ENCODE data around the gene E2F3. TPM values are rescaled to one million over a fixed set of nuclear protein-coding genes. Genes with fewer than 3 reads are reported as not detected.

E2F3 gene
- total RNA-seq, 1 experiment from 2014 or later: 19.2 TPM

GRCh38 chr6:20411953-20412681 is 10.4 kb downstream of the E2F3 start:
- no peaks in the 10 kb centered on the region for H3K4me1 ChIP-seq
- peaks cover 9% of the 10 kb centered on the region for H3K36me3 ChIP-seq
- no peaks in the 10 kb centered on the region for H3K9me3 ChIP-seq (replicated peaks)
- no peak overlapping the region for H3K27ac ChIP-seq
- no peaks in the 10 kb centered on the region for H3K27me3 ChIP-seq
- DNase-seq: no peak
- H3K4me3 ChIP-seq: no peak overlapping the region

- DNase-seq: no peak
- no peak overlapping the region for H3K27ac ChIP-seq
- H3K4me3 ChIP-seq: no peak overlapping the region
- no peaks in the 10 kb centered on the region for H3K27me3 ChIP-seq
- H3K4me1 ChIP-seq: no peaks in the 10 kb centered on the region
- H3K36me3 ChIP-seq: peaks cover 6% of the 10 kb centered on the region
- H3K9me3 ChIP-seq (replicated peaks): no peaks in the 10 kb centered on the region
Measured at GRCh38 chr6:20412682-20413073, 11.0 kb downstream of the E2F3 start.

GRCh38 chr6:20413826-20414225 is 12.1 kb downstream of the E2F3 start:
- no peak overlapping the region for H3K4me3 ChIP-seq
- H3K9me3 ChIP-seq (replicated peaks): no peaks in the 10 kb centered on the region
- H3K36me3 ChIP-seq: no peaks in the 10 kb centered on the region
- no peak for DNase-seq
- H3K4me1 ChIP-seq: no peaks in the 10 kb centered on the region
- no peak overlapping the region for H3K27ac ChIP-seq
- H3K27me3 ChIP-seq: no peaks in the 10 kb centered on the region

- H3K9me3 ChIP-seq (replicated peaks): no peaks in the 10 kb centered on the region
- H3K27ac ChIP-seq: no peak overlapping the region
- H3K36me3 ChIP-seq: no peaks in the 10 kb centered on the region
- no peak overlapping the region for H3K4me3 ChIP-seq
- H3K27me3 ChIP-seq: no peaks in the 10 kb centered on the region
- no peaks in the 10 kb centered on the region for H3K4me1 ChIP-seq
- DNase-seq: no peak
Measured at GRCh38 chr6:20414711-20415110, 13.0 kb downstream of the E2F3 start.

- no peaks in the 10 kb centered on the region for H3K27me3 ChIP-seq
- no peak overlapping the region for H3K4me3 ChIP-seq
- H3K27ac ChIP-seq: no peak overlapping the region
- no peaks in the 10 kb centered on the region for H3K4me1 ChIP-seq
- no peaks in the 10 kb centered on the region for H3K9me3 ChIP-seq (replicated peaks)
- no peaks in the 10 kb centered on the region for H3K36me3 ChIP-seq
- DNase-seq: no peak
Measured at GRCh38 chr6:20415304-20415703, 13.6 kb downstream of the E2F3 start.

GRCh38 chr6:20415712-20416454 is 14.2 kb downstream of the E2F3 start:
- Histone ChIP-seq H3K27ac (no peak overlapping the region), H3K4me3 (no peak overlapping the region), H3K9me3 (replicated peaks) (no peaks in the 10 kb centered on the region), H3K27me3 (no peaks in the 10 kb centered on the region), H3K4me1 (no peaks in the 10 kb centered on the region), H3K36me3 (peaks cover under 1% of the 10 kb centered on the region; the same call in 1 of the 2 replicates)
- no peak for DNase-seq

- H3K27ac ChIP-seq: no peak overlapping the region
- H3K36me3 ChIP-seq: peaks cover 5% of the 10 kb centered on the region; the same call in 1 of the 2 replicates
- no peaks in the 10 kb centered on the region for H3K27me3 ChIP-seq
- H3K9me3 ChIP-seq (replicated peaks): no peaks in the 10 kb centered on the region
- H3K4me1 ChIP-seq: no peaks in the 10 kb centered on the region
- no peak for DNase-seq
- no peak overlapping the region for H3K4me3 ChIP-seq
Measured at GRCh38 chr6:20416567-20417345, 15.1 kb downstream of the E2F3 start.

GRCh38 chr6:20417819-20418218 is 16.1 kb downstream of the E2F3 start:
- H3K4me1 ChIP-seq: no peaks in the 10 kb centered on the region
- no peak for DNase-seq
- no peaks in the 10 kb centered on the region for H3K9me3 ChIP-seq (replicated peaks)
- no peaks in the 10 kb centered on the region for H3K27me3 ChIP-seq
- no peak overlapping the region for H3K27ac ChIP-seq
- peaks cover 5% of the 10 kb centered on the region; the same call in 1 of the 2 replicates for H3K36me3 ChIP-seq
- no peak overlapping the region for H3K4me3 ChIP-seq

- Histone ChIP-seq H3K4me1 (no peaks in the 10 kb centered on the region), H3K9me3 (replicated peaks) (no peaks in the 10 kb centered on the region), H3K4me3 (no peak overlapping the region), H3K36me3 (no peaks in the 10 kb centered on the region), H3K27me3 (no peaks in the 10 kb centered on the region), H3K27ac (no peak overlapping the region)
- no peak for DNase-seq
Measured at GRCh38 chr6:20426177-20427082, 24.8 kb downstream of the E2F3 start.

- no peaks in the 10 kb centered on the region for H3K27me3 ChIP-seq
- H3K4me3 ChIP-seq: no peak overlapping the region
- H3K9me3 ChIP-seq (replicated peaks): no peaks in the 10 kb centered on the region
- H3K4me1 ChIP-seq: no peaks in the 10 kb centered on the region
- no peak for DNase-seq
- no peaks in the 10 kb centered on the region for H3K36me3 ChIP-seq
- no peak overlapping the region for H3K27ac ChIP-seq
Measured at GRCh38 chr6:20427856-20428255, 26.2 kb downstream of the E2F3 start.

- Histone ChIP-seq H3K4me3 (no peak overlapping the region), H3K36me3 (no peaks in the 10 kb centered on the region; the same call in 1 of the 2 replicates), H3K4me1 (no peaks in the 10 kb centered on the region), H3K27me3 (no peaks in the 10 kb centered on the region), H3K27ac (no peak overlapping the region), H3K9me3 (replicated peaks) (no peaks in the 10 kb centered on the region)
- DNase-seq: no peak
Measured at GRCh38 chr6:20432692-20433091, 31.0 kb downstream of the E2F3 start.

- Histone ChIP-seq H3K4me3 (no peak overlapping the region), H3K27me3 (no peaks in the 10 kb centered on the region), H3K36me3 (no peaks in the 10 kb centered on the region; the same call in 1 of the 2 replicates), H3K4me1 (no peaks in the 10 kb centered on the region), H3K9me3 (replicated peaks) (no peaks in the 10 kb centered on the region), H3K27ac (no peak overlapping the region)
- no peak for DNase-seq
Measured at GRCh38 chr6:20433321-20433720, 31.6 kb downstream of the E2F3 start.

GRCh38 chr6:20433929-20434328 is 32.2 kb downstream of the E2F3 start:
- Histone ChIP-seq H3K9me3 (replicated peaks) (no peaks in the 10 kb centered on the region), H3K27ac (no peak overlapping the region), H3K4me1 (no peaks in the 10 kb centered on the region), H3K27me3 (no peaks in the 10 kb centered on the region), H3K36me3 (no peaks in the 10 kb centered on the region; the same call in 1 of the 2 replicates), H3K4me3 (no peak overlapping the region)
- DNase-seq: no peak

- Histone ChIP-seq H3K9me3 (replicated peaks) (no peaks in the 10 kb centered on the region), H3K27me3 (no peaks in the 10 kb centered on the region), H3K4me3 (no peak overlapping the region), H3K4me1 (no peaks in the 10 kb centered on the region), H3K36me3 (no peaks in the 10 kb centered on the region; the same call in none of the 2 replicates), H3K27ac (no peak overlapping the region)
- DNase-seq: no peak
Measured at GRCh38 chr6:20434766-20435165, 33.1 kb downstream of the E2F3 start.
